Activated T-cell treated with anti-CD3 and anti-CD28 coated beads, Interleukin-2, amount 50 U/mL, for 72 hours (primary cell): Measurements from ENCODE around the gene NHLH1. TPM values are rescaled to one million over a fixed set of nuclear protein-coding genes. Genes with fewer than 3 reads are reported as not detected.
"Not testable (repeated sequence)": the region's sequence is repeated elsewhere in the genome, so short reads cannot be mapped to it uniquely, and the experiment has no call there.

Experiments used
- ATAC-seq, 2 donors: fragments of 150-1000 bp; cut with Tn5 transposase; replicated peaks in 1 of 2; 2 replicates each; pipeline ENCODE4 v1.10.0; 2021; ENCODE audit warnings: moderate library complexity in 2 of 2, mild to moderate bottlenecking in 1 of 2
- DNase-seq, 2 donors: peaks; one replicate each; pipeline ENCODE4 v3.0.0; 2021 to 2022; ENCODE audit warnings: mixed read lengths in 1 of 2
- H3K27ac Mint-ChIP-seq: one replicate; pipeline ENCODE4 v1.8.0; 2022; ENCODE audit warnings: mild to moderate bottlenecking, moderate library complexity, mixed read lengths
- H3K27me3 Mint-ChIP-seq: one replicate; pipeline ENCODE4 v1.8.0; 2022; ENCODE audit warnings: low read depth, mixed read lengths
- H3K36me3 Mint-ChIP-seq, 2 donors: one replicate each; pipeline ENCODE4 v1.8.0; 2022; ENCODE audit warnings: mixed read lengths in 2 of 2, mild to moderate bottlenecking in 1 of 2; ENCODE audit not compliant: insufficient read depth in 2 of 2
- H3K4me1 Mint-ChIP-seq: one replicate; pipeline ENCODE4 v1.8.0; 2022; ENCODE audit warnings: low read depth, mixed read lengths
- H3K4me3 Mint-ChIP-seq, 2 donors: one replicate each; pipeline ENCODE4 v1.8.0; 2022; ENCODE audit warnings: mild to moderate bottlenecking in 2 of 2, mixed read lengths in 2 of 2, moderate library complexity in 2 of 2
- H3K9me3 Mint-ChIP-seq, 2 donors: one replicate each; pipeline ENCODE4 v1.8.0; 2022; ENCODE audit warnings: mixed read lengths in 2 of 2
- total RNA-seq, 2 donors: library from RNA; stranded (reverse); gene quantifications; one replicate each; pipeline ENCODE4 v1.2.3, GENCODE V29; 2022

NHLH1 gene
- total RNA-seq, 2 donors from 2014 or later, result 0.32 to 0.60 TPM

DNA sequence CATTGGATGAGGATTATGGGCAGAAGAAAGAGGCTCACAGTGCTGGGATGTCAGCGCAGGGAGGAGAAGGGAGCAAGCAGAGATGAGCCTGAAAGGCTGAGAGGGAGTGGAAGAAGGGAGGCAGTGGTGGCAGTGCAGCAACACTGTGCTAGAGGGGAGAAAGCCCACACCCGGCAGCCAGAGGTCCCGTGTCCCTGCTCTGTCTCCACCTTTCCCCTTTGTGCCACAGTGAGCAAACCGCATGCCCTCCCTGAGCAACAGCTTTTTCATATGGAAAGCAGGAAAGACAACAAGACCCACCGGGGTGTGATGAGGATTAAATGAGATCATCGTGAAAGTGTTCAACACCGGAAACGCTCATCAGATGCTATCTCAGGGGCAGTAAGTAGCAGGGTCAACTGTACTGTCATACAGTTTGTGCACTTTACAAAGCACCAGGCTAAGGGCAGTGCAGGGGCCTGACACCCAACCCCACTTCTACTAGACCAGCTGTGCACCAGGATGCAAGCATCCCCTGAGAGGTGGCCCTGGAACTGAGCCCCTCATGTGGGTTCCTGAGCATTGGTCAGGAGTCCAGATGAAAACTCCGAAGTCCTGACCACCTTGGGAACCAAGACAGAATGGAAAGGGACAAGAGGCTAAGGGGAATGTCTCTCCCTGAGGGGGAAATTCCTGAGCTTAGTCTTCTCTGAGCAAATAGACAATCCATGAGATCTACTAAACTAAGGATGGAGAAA, 9.1 kb downstream of the NHLH1 start:
- H3K27ac Mint-ChIP-seq, result peak overlapping the region; percentile 44
- peak overlapping the region; percentile 19 to 39 for H3K4me3 Mint-ChIP-seq

DNA sequence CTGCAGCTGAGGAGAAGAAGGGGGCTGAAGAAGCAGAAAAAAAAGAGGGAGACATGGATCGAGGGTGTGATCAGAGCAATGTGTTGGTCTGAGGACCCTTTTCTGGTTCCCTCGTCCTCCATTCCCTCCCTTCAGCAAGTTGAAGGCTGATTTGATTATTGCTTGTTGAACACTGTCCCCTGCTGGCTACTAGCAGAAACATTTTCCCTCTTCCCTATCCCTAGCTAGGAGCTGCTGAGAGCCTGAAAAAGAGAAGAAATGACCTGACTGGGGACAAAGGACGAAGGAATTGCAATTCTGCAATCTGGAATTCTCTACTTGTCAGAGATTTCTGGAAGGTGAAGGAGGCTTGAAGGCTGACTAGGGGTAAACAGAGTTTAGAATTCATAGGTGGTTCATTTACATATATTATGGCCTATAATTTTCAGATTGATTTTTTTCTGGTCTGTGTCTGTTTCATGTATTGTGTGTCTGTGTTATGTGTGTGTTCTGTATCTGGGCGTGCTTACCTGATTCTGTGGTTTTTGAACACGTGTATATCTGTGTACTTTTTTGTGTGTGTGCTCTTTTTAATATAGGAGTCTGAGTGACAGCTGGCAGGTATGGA, 9.8 kb downstream of the NHLH1 start:
- Mint-ChIP-seq H3K36me3 (no peaks in the 10 kb centered on the region), H3K4me3 (peak overlapping the region; percentile 19 to 39), H3K27me3 (no peaks in the 10 kb centered on the region), H3K9me3 (no peaks in the 10 kb centered on the region), H3K27ac (peak overlapping the region; percentile 44), H3K4me1 (peaks cover 11% of the 10 kb centered on the region)
- ATAC-seq, result peak; percentile 78 to 79
- DNase-seq, result peak; percentile 33 to 44

More for the DNA sequence above, 9.1 kb downstream of the NHLH1 start:
- ATAC-seq, result peak; percentile 62 to 81
- no peaks in the 10 kb centered on the region for H3K9me3 Mint-ChIP-seq
- DNase-seq, result peak in 1 of 2 donors; percentile 14
- no peaks in the 10 kb centered on the region for H3K36me3 Mint-ChIP-seq
- H3K4me1 Mint-ChIP-seq, result peaks cover 11% of the 10 kb centered on the region
- no peaks in the 10 kb centered on the region for H3K27me3 Mint-ChIP-seq

DNA sequence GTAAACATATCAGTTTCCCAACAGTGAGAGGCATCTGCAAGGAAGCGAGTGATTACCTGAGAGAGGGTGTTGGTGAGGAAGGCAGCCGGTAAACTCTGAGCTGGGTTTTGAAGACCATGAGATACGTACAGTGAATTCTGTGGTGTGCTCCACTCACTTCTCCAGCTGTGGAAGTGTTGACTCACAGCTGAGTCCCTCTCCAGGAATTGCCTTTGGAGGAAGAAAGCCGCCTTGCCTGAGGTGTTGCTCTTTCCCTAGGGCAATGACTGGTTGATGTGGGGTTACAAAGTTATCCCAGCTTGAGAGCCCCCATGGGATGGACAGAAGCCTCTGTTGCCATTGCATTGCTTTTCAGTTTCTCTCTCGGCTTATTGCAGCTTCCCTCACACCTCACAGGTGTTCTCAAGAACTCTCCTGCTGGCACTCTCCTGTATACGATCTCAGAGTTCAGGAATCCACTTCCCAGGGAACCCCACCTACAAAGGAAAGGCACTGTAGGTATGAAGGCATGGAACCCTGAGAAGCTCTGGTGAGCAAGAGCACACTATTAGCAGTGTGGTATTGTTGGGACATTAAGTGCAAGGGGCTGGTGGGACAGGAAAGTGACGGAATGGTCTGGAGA, 10.8 kb downstream of the NHLH1 start:
- no peaks in the 10 kb centered on the region for H3K9me3 Mint-ChIP-seq
- no peaks in the 10 kb centered on the region for H3K36me3 Mint-ChIP-seq
- peaks cover 11% of the 10 kb centered on the region for H3K4me1 Mint-ChIP-seq
- H3K4me3 Mint-ChIP-seq, result no peak overlapping the region
- no peaks in the 10 kb centered on the region for H3K27me3 Mint-ChIP-seq
- ATAC-seq (no peak), DNase-seq (no peak)
- H3K27ac Mint-ChIP-seq, result no peak overlapping the region

DNA sequence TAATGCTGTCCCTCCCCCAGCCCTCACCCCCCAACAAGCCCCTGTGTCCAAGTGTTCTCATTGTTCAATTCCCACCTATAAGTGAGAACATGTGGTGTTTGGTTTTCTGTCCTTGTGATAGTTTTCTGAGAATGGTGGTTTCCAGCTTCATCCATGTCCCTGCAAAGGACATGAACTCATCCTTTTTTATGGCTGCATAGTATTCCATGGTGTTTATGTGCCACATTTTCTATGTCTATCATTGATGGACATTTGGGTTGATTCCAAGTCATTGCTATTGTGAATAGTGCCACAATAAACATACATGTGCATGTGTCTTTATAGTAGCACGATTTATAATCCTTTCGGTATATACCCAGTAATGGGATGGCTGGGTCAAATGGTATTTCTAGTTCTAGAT, 17.9 kb downstream of the NHLH1 start:
- ATAC-seq, H3K27me3 Mint-ChIP-seq, H3K9me3 Mint-ChIP-seq, H3K4me3 Mint-ChIP-seq, H3K27ac Mint-ChIP-seq, DNase-seq, H3K36me3 Mint-ChIP-seq, H3K4me1 Mint-ChIP-seq: not testable (repeated sequence)

DNA sequence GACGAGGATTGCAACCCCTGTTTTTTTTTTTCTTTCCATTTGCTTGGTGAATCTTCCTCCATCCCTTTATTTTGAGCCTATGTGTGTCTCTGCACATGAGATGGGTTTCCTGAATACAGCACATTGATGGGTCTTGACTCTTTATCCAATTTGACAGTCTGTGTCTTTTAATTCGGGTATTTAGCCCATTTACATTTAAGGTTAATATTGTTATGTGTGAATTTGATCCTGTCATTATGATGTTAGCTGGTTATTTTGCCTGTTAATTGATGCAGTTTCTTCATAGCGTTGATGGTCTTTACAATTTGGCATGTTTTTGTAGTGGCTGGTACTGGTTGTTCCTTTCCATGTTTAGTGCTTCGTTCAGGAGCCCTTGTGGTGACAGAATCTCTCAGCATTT, 21.5 kb downstream of the NHLH1 start:
- not testable (repeated sequence) for ATAC-seq, H3K4me1 Mint-ChIP-seq, H3K36me3 Mint-ChIP-seq, H3K4me3 Mint-ChIP-seq, H3K27ac Mint-ChIP-seq, H3K9me3 Mint-ChIP-seq, DNase-seq
- H3K27me3 Mint-ChIP-seq, result peaks cover 16% of the 10 kb centered on the region

DNA sequence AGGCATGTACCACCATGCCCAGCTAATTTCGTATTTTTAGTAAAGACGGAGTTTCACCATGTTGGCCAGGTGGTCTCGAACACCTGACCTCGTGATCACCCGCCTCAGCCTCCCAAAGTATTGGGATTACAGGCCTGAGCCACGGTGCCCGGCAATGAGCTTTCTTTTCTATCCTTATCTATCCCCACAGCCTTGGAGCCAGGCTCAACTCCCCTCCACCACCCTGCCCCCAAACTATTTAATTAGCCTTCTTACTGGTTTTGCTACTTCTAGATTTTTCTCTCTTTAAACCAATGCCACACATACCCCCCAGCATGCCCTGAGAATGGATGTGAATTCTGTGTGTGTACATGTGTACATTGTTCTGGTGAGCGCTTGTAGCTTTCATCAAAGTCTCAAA, 27.8 kb downstream of the NHLH1 start:
- ATAC-seq (no peak), DNase-seq (no peak)
- no peak overlapping the region for H3K27ac Mint-ChIP-seq
- peaks cover 23% of the 10 kb centered on the region for H3K27me3 Mint-ChIP-seq
- no peaks in the 10 kb centered on the region for H3K36me3 Mint-ChIP-seq
- no peaks in the 10 kb centered on the region for H3K9me3 Mint-ChIP-seq
- H3K4me1 Mint-ChIP-seq, result no peaks in the 10 kb centered on the region
- no peak overlapping the region for H3K4me3 Mint-ChIP-seq

DNA sequence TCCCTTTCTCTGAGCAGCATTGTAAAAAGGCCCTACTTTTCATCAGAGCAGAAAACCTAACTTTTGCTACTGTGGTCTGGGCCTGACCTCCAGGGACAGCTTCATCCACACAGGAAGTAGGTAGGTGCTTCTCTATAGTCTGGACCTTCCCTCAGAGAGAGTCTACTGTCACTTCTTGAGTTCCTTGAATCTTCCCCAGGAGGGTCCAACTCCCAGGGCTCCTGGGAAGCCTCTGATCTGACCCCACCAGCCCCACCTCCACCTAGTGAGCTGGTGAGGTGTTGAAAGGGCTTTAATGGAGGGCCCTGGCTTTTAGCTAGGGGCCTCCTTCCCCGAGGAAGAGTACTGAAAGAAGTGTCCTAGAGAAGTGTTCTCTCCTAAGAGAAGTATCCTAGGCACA, 30.8 kb downstream of the NHLH1 start:
- Mint-ChIP-seq H3K27ac (no peak overlapping the region), H3K36me3 (no peaks in the 10 kb centered on the region), H3K9me3 (no peaks in the 10 kb centered on the region), H3K4me3 (no peak overlapping the region), H3K27me3 (peaks cover 29% of the 10 kb centered on the region), H3K4me1 (peaks cover 13% of the 10 kb centered on the region)
- DNase-seq (no peak), ATAC-seq (no peak)

DNA sequence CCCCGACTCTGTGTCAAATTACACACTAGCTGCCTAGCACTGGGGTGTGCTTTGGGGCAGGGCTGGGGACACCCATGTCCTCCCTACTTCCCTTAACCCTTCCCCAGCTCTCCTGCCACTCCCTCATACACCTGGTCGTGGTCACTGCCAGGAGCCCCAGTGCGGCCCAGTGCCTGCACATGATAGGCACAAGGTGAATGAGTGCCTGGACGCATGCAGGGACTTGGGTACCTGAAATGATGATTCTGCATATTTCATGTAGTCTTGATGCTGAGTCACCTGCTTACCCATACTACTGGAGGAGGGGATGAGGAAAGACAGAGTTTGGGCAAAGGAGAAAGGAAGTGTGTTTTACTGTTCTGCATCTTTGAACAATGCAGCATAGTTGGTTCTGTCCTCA, 32.0 kb downstream of the NHLH1 start:
- peaks cover 13% of the 10 kb centered on the region for H3K4me1 Mint-ChIP-seq
- H3K27ac Mint-ChIP-seq, result no peak overlapping the region
- ATAC-seq (no peak), DNase-seq (no peak)
- H3K36me3 Mint-ChIP-seq, result no peaks in the 10 kb centered on the region
- H3K4me3 Mint-ChIP-seq, result peak overlapping the region; percentile 1 to 10
- no peaks in the 10 kb centered on the region for H3K9me3 Mint-ChIP-seq
- H3K27me3 Mint-ChIP-seq, result peaks cover 30% of the 10 kb centered on the region

DNA sequence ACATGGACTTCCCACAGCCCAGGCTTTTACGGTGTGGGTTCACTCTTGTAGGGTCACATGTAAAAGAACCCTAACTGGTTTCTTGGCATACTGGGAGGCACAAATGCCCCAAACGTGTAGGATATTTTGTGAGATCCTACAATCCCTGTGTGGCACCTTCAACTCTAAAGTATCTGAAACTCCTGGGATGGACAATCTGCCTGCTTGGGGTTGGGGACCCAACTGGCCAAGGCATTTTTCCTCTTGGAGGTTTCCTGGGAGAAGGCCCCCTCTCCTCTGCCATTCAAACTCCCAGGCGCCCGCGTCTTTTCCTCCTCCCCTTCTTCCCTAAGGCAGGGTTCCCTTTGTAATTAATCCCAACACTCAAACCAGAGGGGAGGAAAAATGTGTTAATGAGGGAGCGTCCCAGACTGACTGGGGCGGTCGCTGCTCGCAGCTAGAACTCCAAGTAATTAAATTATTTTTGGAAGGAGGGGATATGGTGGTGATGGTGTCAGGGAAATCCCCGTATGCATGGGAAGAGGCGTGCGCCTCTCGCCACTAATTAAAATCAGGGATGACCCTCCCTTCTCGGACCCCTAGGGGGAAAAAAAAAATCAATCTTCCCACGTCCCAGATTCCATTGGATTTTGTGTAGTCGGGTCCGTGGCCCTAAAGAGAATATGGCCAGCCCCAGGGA, 32.8 kb downstream of the NHLH1 start:
- H3K27ac Mint-ChIP-seq, result no peak overlapping the region
- no peak for ATAC-seq
- H3K36me3 Mint-ChIP-seq, result no peaks in the 10 kb centered on the region

DNA sequence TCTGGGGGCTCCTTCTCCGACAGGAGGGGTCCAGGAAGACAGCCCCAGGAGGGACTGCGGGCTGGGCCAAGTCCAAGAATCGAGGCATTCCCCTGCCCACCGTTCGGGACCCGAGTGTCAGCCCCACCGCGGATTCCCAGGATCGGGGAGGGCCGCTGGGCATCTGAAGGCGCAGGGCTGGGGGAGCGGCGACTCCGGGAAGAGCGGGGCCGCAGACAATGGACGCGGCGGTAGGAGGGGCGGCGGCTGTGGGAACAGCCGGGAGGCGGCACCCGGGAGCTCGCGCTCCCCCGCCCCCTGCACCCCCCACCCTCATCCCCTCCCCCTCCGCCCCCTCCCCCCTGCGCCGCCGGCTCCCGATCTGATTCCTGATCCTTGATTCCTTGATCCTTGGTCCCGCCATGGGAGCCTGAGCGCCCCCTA, 33.4 kb downstream of the NHLH1 start, which contains the start of gene VANGL2:
Gene VANGL2, plus strand, starts transcription at position 342 of the 423 bp plus-strand sequence. CDS start 15,274 bp downstream, outside the sequence.
- no peak within 1 kb of the TSS for H3K27ac Mint-ChIP-seq
- no peaks in the 10 kb centered on the region for H3K36me3 Mint-ChIP-seq
- peak; percentile 55 to 65 for DNase-seq
- H3K4me1 Mint-ChIP-seq, result peaks cover 13% of the 10 kb centered on the region
- no peaks in the 10 kb centered on the region for H3K9me3 Mint-ChIP-seq
- peak within 1 kb of the TSS; percentile 69 to 72 for H3K4me3 Mint-ChIP-seq
- H3K27me3 Mint-ChIP-seq, result peaks cover 30% of the 10 kb centered on the region
- ATAC-seq, result peak; percentile 49 to 56

More for the DNA sequence above, 32.8 kb downstream of the NHLH1 start:
- Mint-ChIP-seq H3K4me1 (peaks cover 13% of the 10 kb centered on the region), H3K9me3 (no peaks in the 10 kb centered on the region), H3K27me3 (peaks cover 30% of the 10 kb centered on the region), H3K4me3 (peak overlapping the region; percentile 20 to 57)
- DNase-seq, result no peak

DNA sequence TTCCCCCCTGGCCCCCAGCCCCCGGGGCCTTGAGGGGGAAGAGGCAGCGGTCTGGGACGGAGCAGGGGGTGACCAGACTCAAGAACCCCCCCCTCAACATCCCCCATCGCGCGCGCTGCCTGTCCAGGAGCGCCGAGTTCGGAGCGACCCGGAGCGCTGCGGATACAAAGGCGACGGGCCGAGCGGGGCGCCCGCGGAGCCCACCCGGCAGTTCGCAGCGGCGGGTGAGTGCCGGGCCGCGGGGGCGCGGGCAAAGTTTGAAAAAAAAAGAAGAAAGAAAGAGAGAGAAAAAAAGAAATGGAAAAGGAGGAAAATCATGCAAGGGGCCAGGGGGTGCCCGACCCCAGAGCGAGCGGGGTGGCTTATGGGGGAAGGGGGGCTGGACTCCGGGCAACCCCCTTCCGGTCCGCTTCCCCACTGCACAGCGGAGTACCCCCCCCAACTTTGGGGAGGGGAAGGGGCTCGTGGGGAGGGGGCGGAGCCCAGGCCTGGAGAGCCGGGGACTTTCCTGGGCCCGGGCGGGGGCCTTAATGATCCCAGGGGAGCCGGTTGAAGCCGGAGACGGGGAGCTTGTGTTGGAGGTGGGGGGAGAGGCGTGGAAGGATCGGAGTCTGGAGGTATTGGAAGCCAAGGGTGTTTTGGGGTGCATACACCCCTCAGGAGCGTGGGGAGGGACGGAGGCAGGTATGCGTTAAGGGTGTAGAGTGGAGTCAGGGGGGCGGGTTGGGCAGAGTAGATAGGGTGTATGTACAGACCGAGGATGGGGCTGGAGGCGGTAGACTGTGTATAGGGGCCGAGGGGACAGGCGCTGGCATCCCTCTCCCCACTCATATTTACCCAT, 34.0 kb downstream of the NHLH1 start:
- peak in 1 of 2 donors; percentile 27 for DNase-seq
- H3K36me3 Mint-ChIP-seq, result no peaks in the 10 kb centered on the region
- H3K27me3 Mint-ChIP-seq, result peaks cover 30% of the 10 kb centered on the region
- H3K4me1 Mint-ChIP-seq, result peaks cover 13% of the 10 kb centered on the region
- H3K27ac Mint-ChIP-seq, result no peak overlapping the region
- peak; percentile 46 to 54 for ATAC-seq
- no peaks in the 10 kb centered on the region for H3K9me3 Mint-ChIP-seq
- H3K4me3 Mint-ChIP-seq, result peak overlapping the region; percentile 69 to 72

DNA sequence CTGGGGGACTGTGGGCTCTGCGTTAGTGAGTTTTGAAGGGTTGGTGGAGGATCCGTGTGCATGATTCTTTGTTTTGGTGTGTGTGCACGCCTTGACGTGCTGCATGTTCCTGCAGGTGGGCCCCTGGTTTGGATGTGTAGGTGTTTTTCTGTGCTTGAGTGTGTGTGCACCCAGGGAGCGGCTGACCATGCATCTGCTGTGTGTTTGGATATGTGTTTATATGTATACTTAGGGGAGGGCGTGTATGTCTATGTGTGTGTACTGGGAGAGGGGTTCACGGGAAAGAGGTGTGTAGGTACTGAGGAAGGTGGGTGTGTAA, 34.6 kb downstream of the NHLH1 start:
- Mint-ChIP-seq H3K27ac (no peak overlapping the region), H3K4me3 (peak overlapping the region; percentile 6 to 72), H3K9me3 (no peaks in the 10 kb centered on the region), H3K36me3 (no peaks in the 10 kb centered on the region), H3K4me1 (peaks cover 13% of the 10 kb centered on the region), H3K27me3 (peaks cover 27% of the 10 kb centered on the region)
- DNase-seq (no peak), ATAC-seq (no peak)
